Sigmoid colon (tissue), 7 donors: ENCODE measurements around the gene MS4A18. TPM values are rescaled to one million over a fixed set of nuclear protein-coding genes. Genes with fewer than 3 reads are reported as not detected.

Experiments
- DNase-seq: peaks from one replicate; pipeline ENCODE4 v3.0.0-alpha.2; 2019
- H3K27ac ChIP-seq, 4 donors: fragments of 200-600 bp; sonication (generic); one replicate each; pipeline ENCODE4 v1.5.1; 2016 to 2019; ENCODE audit warnings: mild to moderate bottlenecking in 1 of 4
- H3K27me3 ChIP-seq, 3 donors: fragments of 200-600 bp; sonication (generic); one replicate each; pipeline ENCODE4 v1.5.1; 2019; ENCODE audit warnings: mild to moderate bottlenecking in 1 of 3
- H3K36me3 ChIP-seq, 4 donors: fragments of 200-600 bp; sonication (generic); one replicate each; pipeline ENCODE4 v1.5.1; 2016 to 2019
- H3K4me1 ChIP-seq, 4 donors: fragments of 200-600 bp; sonication (generic); one replicate each; pipeline ENCODE4 v1.5.1; 2017 to 2019
- H3K4me3 ChIP-seq, 4 donors: fragments of 200-600 bp; sonication (generic); one replicate each; pipeline ENCODE4 v1.5.1; 2017 to 2019; ENCODE audit warnings: mild to moderate bottlenecking in 2 of 4, moderate library complexity in 1 of 4
- H3K9me3 ChIP-seq, 4 donors: fragments of 200-600 bp in 3 of 4; sonication (generic) in 3 of 4; one replicate each; pipeline versions ENCODE4 v1.5.1 to v1.6.1; 2013 to 2019
- EP300 ChIP-seq, 4 donors: sonication (generic); formaldehyde crosslinking; IDR thresholded peaks; one replicate each; pipeline ENCODE4 v1.6.1; 2017; ENCODE audit warnings: antibody characterized with exemption in 4 of 4
- POLR2A ChIP-seq, 2 donors: fragments of 450-650 bp; IDR thresholded peaks; one replicate each; pipeline ENCODE4 v1.6.1; 2016; ENCODE audit warnings: antibody characterized with exemption in 2 of 2, mild to moderate bottlenecking in 2 of 2, moderate library complexity in 2 of 2
- POLR2AphosphoS5 ChIP-seq, 4 donors: sonication (generic); formaldehyde crosslinking; IDR thresholded peaks; one replicate each; pipeline ENCODE4 v1.6.1; 2017; ENCODE audit warnings: antibody characterized with exemption in 4 of 4
- WGBS, 2 donors: extraction: QIAGEN DNeasy Blood & Tissue Kit; methylation state at CpG; one replicate each; pipeline ENCODE4 v1.1.7; 2013; 5-methylcytosine and 5-hydroxymethylcytosine counted together
- intact Hi-C: fragments of 100-400 bp; cut with DNase I; formaldehyde crosslinking; loops from one replicate; pipeline ENCODE4 v1.15.1; 2023
- polyA plus RNA-seq, 3 donors: library from polyadenylated mRNA; stranded (reverse); fragments of 200-250 nt; gene quantifications; one replicate each; pipeline ENCODE4 v1.2.3, GENCODE V29; 2013
- total RNA-seq, 4 donors: library from RNA; depleted of rRNA; stranded (reverse); fragments of >200 nt; gene quantifications; one replicate each; pipeline ENCODE4 v1.1.0, GENCODE V29; 2016
- TF ChIP-seq, protein P1 (sequence below), 4 experiments: fragments of 450-650 bp in 3 of 4; fragments of 200-600 bp in 1 of 4; IDR thresholded peaks; one replicate each; pipeline ENCODE4 v1.5.1; 2016 to 2019; ENCODE audit warnings: antibody characterized with exemption in 4 of 4, mild to moderate bottlenecking in 3 of 4, moderate library complexity in 2 of 4
- donor health status: healthy with polysubstance abuse.
- donor health status: Bipolar disorder and iron deficiency.
- donor health status: healthy.

Gene MS4A18
- total and polyA plus RNA-seq, 7 donors, result 0.10 TPM; not detected in 6

- 62 to 63% methylated on average over 11 of the region's 11 CpGs for WGBS, 2 donors
- DNase-seq, result no peak
- Histone ChIP-seq H3K27ac (no peak overlapping the region), H3K9me3 (no peaks in the 10 kb centered on the region), H3K36me3 (no peaks in the 10 kb centered on the region), H3K27me3 (peaks cover 0 to 15% (median 0%) of the 10 kb centered on the region in 3 donors), H3K4me3 (no peak overlapping the region), H3K4me1 (no peaks in the 10 kb centered on the region)
- intact Hi-C loops, result no loop called here
- TF ChIP-seq POLR2AphosphoS5 (IDR thresholded peaks at IDR 0.05) (no peak), POLR2A (IDR thresholded peaks at IDR 0.05) (no peak), EP300 (IDR thresholded peaks at IDR 0.05) (no peak)
- TF ChIP-seq, protein P1, sequence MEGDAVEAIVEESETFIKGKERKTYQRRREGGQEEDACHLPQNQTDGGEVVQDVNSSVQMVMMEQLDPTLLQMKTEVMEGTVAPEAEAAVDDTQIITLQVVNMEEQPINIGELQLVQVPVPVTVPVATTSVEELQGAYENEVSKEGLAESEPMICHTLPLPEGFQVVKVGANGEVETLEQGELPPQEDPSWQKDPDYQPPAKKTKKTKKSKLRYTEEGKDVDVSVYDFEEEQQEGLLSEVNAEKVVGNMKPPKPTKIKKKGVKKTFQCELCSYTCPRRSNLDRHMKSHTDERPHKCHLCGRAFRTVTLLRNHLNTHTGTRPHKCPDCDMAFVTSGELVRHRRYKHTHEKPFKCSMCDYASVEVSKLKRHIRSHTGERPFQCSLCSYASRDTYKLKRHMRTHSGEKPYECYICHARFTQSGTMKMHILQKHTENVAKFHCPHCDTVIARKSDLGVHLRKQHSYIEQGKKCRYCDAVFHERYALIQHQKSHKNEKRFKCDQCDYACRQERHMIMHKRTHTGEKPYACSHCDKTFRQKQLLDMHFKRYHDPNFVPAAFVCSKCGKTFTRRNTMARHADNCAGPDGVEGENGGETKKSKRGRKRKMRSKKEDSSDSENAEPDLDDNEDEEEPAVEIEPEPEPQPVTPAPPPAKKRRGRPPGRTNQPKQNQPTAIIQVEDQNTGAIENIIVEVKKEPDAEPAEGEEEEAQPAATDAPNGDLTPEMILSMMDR (IDR thresholded peaks at IDR 0.05), result no peak
Measured at GRCh38 chr11:60762851-60763691, 38.6 kb downstream of the MS4A18 start.

GRCh38 chr11:60763692-60764369 lies 39.3 kb downstream of the MS4A18 start:
- H3K36me3 ChIP-seq, result no peaks in the 10 kb centered on the region
- no peaks in the 10 kb centered on the region for H3K9me3 ChIP-seq
- no peaks in the 10 kb centered on the region for H3K4me1 ChIP-seq
- WGBS, 2 donors, result 86 to 87% methylated on average over 11 of the region's 11 CpGs
- intact Hi-C loops, result no loop called here
- H3K27me3 ChIP-seq, result peaks cover 0 to 15% (median 0%) of the 10 kb centered on the region in 3 donors
- no peak overlapping the region for H3K27ac ChIP-seq
- no peak overlapping the region for H3K4me3 ChIP-seq
- no peak for TF ChIP-seq POLR2A (IDR thresholded peaks at IDR 0.05)
- no peak for TF ChIP-seq EP300 (IDR thresholded peaks at IDR 0.05)
- TF ChIP-seq, protein P1 (IDR thresholded peaks at IDR 0.05), result no peak
- TF ChIP-seq POLR2AphosphoS5 (IDR thresholded peaks at IDR 0.05), result no peak
- DNase-seq, result no peak

DNA sequence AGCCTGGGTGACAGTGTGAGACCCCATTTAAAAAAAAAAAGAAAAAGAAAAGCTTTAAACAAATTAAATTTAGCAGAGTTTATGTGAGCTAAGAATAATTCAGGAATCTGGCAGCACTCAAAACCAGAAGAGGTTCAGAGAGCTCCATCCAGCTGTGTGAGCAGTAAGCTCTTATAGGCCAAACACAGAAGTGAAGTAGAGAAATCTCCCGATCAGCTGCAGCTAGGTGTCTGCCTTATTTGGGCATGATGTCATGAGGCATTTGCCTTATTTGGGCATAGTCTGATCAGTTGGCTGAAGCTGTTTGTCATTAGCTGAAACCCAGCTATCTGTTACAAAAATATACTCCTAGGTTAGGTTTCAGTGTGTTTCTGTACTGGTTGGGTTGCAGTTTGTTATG lies 40.4 kb downstream of the MS4A18 start:
- no peaks in the 10 kb centered on the region for H3K36me3 ChIP-seq
- intact Hi-C loops, result no loop called here

GRCh38 chr11:60765355-60765754 lies 40.8 kb downstream of the MS4A18 start:
- no peak overlapping the region for H3K27ac ChIP-seq
- 88 to 91% methylated on average over 5 of the region's 5 CpGs for WGBS, 2 donors
- no peak overlapping the region for H3K4me3 ChIP-seq
- peaks cover 0 to 15% (median 0%) of the 10 kb centered on the region in 3 donors for H3K27me3 ChIP-seq
- no peaks in the 10 kb centered on the region for H3K9me3 ChIP-seq
- intact Hi-C loops, result no loop called here
- no peak for DNase-seq
- TF ChIP-seq, protein P1 (IDR thresholded peaks at IDR 0.05), result no peak
- TF ChIP-seq POLR2A (IDR thresholded peaks at IDR 0.05) (no peak), EP300 (IDR thresholded peaks at IDR 0.05) (no peak), POLR2AphosphoS5 (IDR thresholded peaks at IDR 0.05) (no peak)
- no peaks in the 10 kb centered on the region for H3K4me1 ChIP-seq
- H3K36me3 ChIP-seq, result no peaks in the 10 kb centered on the region

More for the DNA sequence above, 40.4 kb downstream of the MS4A18 start:
- no peak for DNase-seq
- Histone ChIP-seq H3K9me3 (no peaks in the 10 kb centered on the region), H3K27ac (no peak overlapping the region), H3K4me1 (no peaks in the 10 kb centered on the region), H3K4me3 (no peak overlapping the region), H3K27me3 (peaks cover 0 to 15% (median 0%) of the 10 kb centered on the region in 3 donors)
- no peak for TF ChIP-seq POLR2AphosphoS5 (IDR thresholded peaks at IDR 0.05)
- no peak for TF ChIP-seq EP300 (IDR thresholded peaks at IDR 0.05)
- TF ChIP-seq POLR2A (IDR thresholded peaks at IDR 0.05), result no peak
- TF ChIP-seq, protein P1 (IDR thresholded peaks at IDR 0.05), result no peak
- WGBS, 2 donors, result 31 to 45% methylated on average over 1 of the region's 1 CpG
